GM21717 (cell line): ENCODE results near the gene SSBP3.
"Not testable (repeated sequence)": the region's sequence is repeated elsewhere in the genome, so short reads cannot be mapped to it uniquely, and the experiment has no call there.

Experiments
- ATAC-seq: cut with Tn5 transposase; IDR thresholded peaks from one replicate; pipeline ENCODE4 v1.9.1; 2021; ENCODE audit warnings: mild to moderate bottlenecking, moderate library complexity; ENCODE audit not compliant: unreplicated experiment

SSBP3 gene

GRCh38 chr1:54406339-54407153 is at the start of gene SSBP3:
Gene SSBP3, minus strand, starts transcription at chr1:54406394.
- peak; percentile 72 for ATAC-seq

GRCh38 chr1:54453509-54453908 is 47.3 kb upstream of the SSBP3 start:
- no peak for ATAC-seq

GRCh38 chr1:54453022-54453421 is 46.8 kb upstream of the SSBP3 start:
- no peak for ATAC-seq

- ATAC-seq: not testable (repeated sequence)
These were observed 43.2 kb upstream of the SSBP3 start for GRCh38 chr1:54449431-54449830.

- ATAC-seq: not testable (repeated sequence)
These were observed 42.6 kb upstream of the SSBP3 start for GRCh38 chr1:54448801-54449200.

GRCh38 chr1:54447081-54447480 is 40.9 kb upstream of the SSBP3 start:
- not testable (repeated sequence) for ATAC-seq

- ATAC-seq: no peak
These were observed 36.0 kb upstream of the SSBP3 start for GRCh38 chr1:54442185-54442584.

- ATAC-seq: no peak
These were observed 33.5 kb upstream of the SSBP3 start for GRCh38 chr1:54439550-54440223.

GRCh38 chr1:54437783-54438182 is 31.6 kb upstream of the SSBP3 start:
- no peak for ATAC-seq

GRCh38 chr1:54436826-54437225 is 30.6 kb upstream of the SSBP3 start:
- ATAC-seq: no peak

GRCh38 chr1:54429838-54430237 is 23.6 kb upstream of the SSBP3 start:
- no peak for ATAC-seq

- no peak for ATAC-seq
These were observed 22.8 kb upstream of the SSBP3 start for GRCh38 chr1:54428837-54429518.

GRCh38 chr1:54425152-54425584 is 19.0 kb upstream of the SSBP3 start:
- no peak for ATAC-seq

GRCh38 chr1:54424398-54424797 is 18.2 kb upstream of the SSBP3 start:
- no peak for ATAC-seq

- no peak for ATAC-seq
These were observed 14.9 kb upstream of the SSBP3 start for GRCh38 chr1:54421101-54421504.

GRCh38 chr1:54418598-54418997 is 12.4 kb upstream of the SSBP3 start:
- not testable (repeated sequence) for ATAC-seq

GRCh38 chr1:54417123-54417522 is 10.9 kb upstream of the SSBP3 start:
- ATAC-seq: no peak

GRCh38 chr1:54416435-54416834 is 10.2 kb upstream of the SSBP3 start:
- no peak for ATAC-seq

GRCh38 chr1:54415991-54416390 is 9.8 kb upstream of the SSBP3 start:
- no peak for ATAC-seq

GRCh38 chr1:54415533-54415932 is 9.3 kb upstream of the SSBP3 start:
- ATAC-seq: no peak

GRCh38 chr1:54413732-54414131 is 7.5 kb upstream of the SSBP3 start:
- no peak for ATAC-seq

- ATAC-seq: no peak
These were observed 7.1 kb upstream of the SSBP3 start for GRCh38 chr1:54413295-54413694.
